Measurements from ENCODE around the gene KASH5. TPM values are rescaled to one million over a fixed set of nuclear protein-coding genes. Genes with fewer than 3 reads are reported as not detected.

The KASH5 gene
- total RNA-seq, 1 experiment from 2014 or later, result not detected

DNA sequence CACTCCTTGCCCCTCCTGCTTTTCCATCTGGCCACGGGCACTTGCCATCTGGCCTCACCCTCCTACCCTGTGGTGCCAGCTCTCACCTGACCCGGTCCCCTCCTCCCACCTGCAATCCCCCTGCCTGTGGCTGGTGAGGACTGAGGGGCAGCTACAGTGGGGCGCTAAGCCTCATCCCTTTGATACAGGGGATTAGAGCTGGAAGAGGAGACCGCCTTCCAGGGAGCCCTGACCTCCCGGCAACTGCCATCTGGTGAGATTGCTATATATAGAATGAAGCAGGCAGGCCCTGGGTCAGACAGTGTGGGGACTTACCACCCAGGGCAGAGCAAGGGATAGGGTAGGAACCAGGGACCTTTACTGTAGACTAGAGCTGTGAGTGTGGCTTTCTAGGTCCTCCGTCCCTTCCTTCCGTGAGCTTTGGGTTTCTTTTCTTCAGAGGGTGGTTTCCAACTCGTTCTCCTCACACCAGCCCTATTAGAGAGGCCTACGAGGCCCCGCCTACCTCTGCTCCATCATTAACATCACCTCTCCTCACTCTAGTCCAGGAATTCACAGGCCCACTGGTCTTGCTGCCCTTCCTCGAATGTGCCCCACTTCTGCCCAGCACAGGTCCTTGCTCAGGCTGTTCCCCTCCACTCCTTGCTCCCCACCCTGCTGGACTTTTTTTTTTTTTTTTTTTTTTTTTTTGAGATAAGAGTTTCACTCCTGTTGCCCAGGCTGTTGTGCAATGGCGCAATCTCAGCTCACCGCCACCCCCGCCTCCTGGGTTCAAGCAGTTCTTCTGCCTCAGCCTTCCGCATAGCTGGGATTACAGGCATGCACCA lies 7.7 kb downstream of the KASH5 start:
- BruUV-seq (replicated peaks), result no TSS peak
- Mint-ChIP-seq H3K27me3 (ENCODE audit: unreplicated experiment) (peaks cover 78% of the 10 kb centered on the region), H3K9me3 (ENCODE audit: low read depth, unreplicated experiment) (no peaks in the 10 kb centered on the region), H3K4me1 (ENCODE audit: low read depth, unreplicated experiment) (peaks cover 9% of the 10 kb centered on the region), H3K27ac (ENCODE audit: unreplicated experiment) (no peak overlapping the region), H3K36me3 (ENCODE audit: insufficient read depth, unreplicated experiment) (no peaks in the 10 kb centered on the region), H3K4me3 (ENCODE audit: low read depth, unreplicated experiment) (no peak overlapping the region)
- intact Hi-C loops (cut with micrococcal nuclease; ENCODE audit: unreplicated experiment), result no loop called here
- DNase-seq, result no peak
- TF ChIP-seq, protein P1, sequence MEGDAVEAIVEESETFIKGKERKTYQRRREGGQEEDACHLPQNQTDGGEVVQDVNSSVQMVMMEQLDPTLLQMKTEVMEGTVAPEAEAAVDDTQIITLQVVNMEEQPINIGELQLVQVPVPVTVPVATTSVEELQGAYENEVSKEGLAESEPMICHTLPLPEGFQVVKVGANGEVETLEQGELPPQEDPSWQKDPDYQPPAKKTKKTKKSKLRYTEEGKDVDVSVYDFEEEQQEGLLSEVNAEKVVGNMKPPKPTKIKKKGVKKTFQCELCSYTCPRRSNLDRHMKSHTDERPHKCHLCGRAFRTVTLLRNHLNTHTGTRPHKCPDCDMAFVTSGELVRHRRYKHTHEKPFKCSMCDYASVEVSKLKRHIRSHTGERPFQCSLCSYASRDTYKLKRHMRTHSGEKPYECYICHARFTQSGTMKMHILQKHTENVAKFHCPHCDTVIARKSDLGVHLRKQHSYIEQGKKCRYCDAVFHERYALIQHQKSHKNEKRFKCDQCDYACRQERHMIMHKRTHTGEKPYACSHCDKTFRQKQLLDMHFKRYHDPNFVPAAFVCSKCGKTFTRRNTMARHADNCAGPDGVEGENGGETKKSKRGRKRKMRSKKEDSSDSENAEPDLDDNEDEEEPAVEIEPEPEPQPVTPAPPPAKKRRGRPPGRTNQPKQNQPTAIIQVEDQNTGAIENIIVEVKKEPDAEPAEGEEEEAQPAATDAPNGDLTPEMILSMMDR (IDR thresholded peaks at IDR 0.05; ENCODE audit: unreplicated experiment), result no peak
- CTCF ChIA-PET, result interaction anchor here (0.6 to 0.7 kb wide), 2 partner anchors 150 to 321 kb away, joined by 3 read pairs; no protein-coding TSS in a partner anchor

DNA sequence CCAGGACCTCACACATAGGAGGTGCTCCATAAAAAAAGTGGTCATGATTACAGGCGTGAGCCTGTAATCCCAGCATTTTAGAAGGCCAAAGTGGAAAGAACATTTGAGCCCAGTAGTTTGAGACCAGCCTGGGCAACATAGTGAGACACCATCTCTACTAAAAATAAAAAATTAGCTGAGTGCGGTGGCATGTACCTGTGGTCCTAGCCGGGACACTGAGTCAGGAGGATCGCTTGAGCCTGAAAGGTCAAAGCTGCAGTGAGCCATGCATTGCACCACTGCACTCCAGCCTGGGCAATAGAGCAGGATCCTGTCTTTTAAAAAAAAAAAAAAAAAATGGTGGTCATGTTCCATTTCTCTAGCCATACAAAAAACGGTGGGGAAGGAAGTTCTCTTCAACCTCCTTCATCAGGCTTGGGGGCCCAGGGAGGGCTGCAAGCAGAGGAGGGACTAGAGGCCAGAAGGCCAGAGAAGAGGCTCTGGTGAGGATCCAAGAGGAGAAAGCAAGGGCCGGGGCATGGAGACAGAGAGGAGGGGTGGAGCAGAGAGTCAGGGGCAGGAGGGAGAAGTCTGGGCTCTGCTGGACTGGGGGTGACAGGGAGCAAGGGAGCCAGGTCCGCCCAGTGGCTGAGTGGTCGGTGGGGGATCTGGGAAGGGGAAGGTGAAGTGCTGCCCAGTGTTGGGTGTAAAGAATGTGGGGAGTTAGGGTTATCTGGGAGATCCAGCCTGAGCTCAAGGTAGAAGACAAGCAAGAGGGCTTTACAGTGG lies 8.9 kb downstream of the KASH5 start:
- TF ChIP-seq, protein P1 (IDR thresholded peaks at IDR 0.05; ENCODE audit: unreplicated experiment), result no peak
- intact Hi-C loops (cut with micrococcal nuclease; ENCODE audit: unreplicated experiment), result no loop called here
- Mint-ChIP-seq H3K27ac (ENCODE audit: unreplicated experiment) (no peak overlapping the region), H3K9me3 (ENCODE audit: low read depth, unreplicated experiment) (no peaks in the 10 kb centered on the region), H3K4me1 (ENCODE audit: low read depth, unreplicated experiment) (peaks cover 5% of the 10 kb centered on the region), H3K27me3 (ENCODE audit: unreplicated experiment) (peaks cover 66% of the 10 kb centered on the region), H3K4me3 (ENCODE audit: low read depth, unreplicated experiment) (no peak overlapping the region), H3K36me3 (ENCODE audit: insufficient read depth, unreplicated experiment) (no peaks in the 10 kb centered on the region)
- DNase-seq, result no peak
- CTCF ChIA-PET, result interaction anchor here (0.5 to 1.2 kb wide), 2 partner anchors 9 to 44 kb away, joined by 3 read pairs; no protein-coding TSS in a partner anchor
- BruUV-seq (replicated peaks), result no TSS peak

DNA sequence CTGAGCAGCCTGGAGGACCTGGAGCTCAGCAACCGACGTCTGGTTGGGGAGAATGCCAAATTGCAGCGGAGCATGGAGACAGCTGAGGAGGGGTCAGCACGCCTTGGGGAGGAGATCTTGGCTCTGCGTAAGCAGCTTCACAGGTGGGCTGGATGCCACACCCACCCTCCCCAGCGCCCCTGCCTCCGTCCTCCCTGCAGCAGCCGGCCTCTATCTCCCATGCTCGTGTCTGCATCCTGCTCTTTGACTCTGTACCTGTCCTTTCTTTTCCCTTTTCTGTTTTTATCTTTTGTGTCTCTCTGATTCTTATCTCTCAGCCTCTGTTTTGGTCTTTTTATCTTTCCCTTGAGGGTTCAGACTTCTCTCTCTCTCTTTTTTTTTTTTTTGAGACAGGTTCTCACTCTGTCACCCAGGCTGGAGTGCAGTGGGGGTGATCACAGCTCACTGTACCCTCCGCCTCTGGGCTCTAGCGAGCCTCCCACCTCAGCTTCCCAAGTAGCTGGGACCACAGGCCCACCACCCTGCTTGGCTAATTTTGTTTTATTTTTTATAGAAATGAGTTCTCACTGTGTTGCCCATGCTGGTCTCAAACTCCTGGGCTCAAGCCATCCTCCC lies 10.1 kb downstream of the KASH5 start:
- BruUV-seq (replicated peaks), result no TSS peak
- H3K4me1 Mint-ChIP-seq (ENCODE audit: low read depth, unreplicated experiment), result no peaks in the 10 kb centered on the region
- no peak overlapping the region for H3K27ac Mint-ChIP-seq (ENCODE audit: unreplicated experiment)
- no peak overlapping the region for H3K4me3 Mint-ChIP-seq (ENCODE audit: low read depth, unreplicated experiment)
- H3K36me3 Mint-ChIP-seq (ENCODE audit: insufficient read depth, unreplicated experiment), result no peaks in the 10 kb centered on the region
- peaks cover 56% of the 10 kb centered on the region for H3K27me3 Mint-ChIP-seq (ENCODE audit: unreplicated experiment)
- CTCF ChIA-PET, result interaction anchor here (0.7 to 1.2 kb wide), 2 partner anchors 8 to 41 kb away, joined by 3 to 12 read pairs; no protein-coding TSS in a partner anchor
- no peak for DNase-seq
- H3K9me3 Mint-ChIP-seq (ENCODE audit: low read depth, unreplicated experiment), result no peaks in the 10 kb centered on the region
- intact Hi-C loops (cut with micrococcal nuclease; ENCODE audit: unreplicated experiment), result no loop called here
- TF ChIP-seq, protein P1 (IDR thresholded peaks at IDR 0.05; ENCODE audit: unreplicated experiment), result no peak

- intact Hi-C loops (cut with micrococcal nuclease; ENCODE audit: unreplicated experiment), result no loop called here
- Mint-ChIP-seq H3K4me3 (ENCODE audit: low read depth, unreplicated experiment) (no peak overlapping the region), H3K27me3 (ENCODE audit: unreplicated experiment) (peaks cover 61% of the 10 kb centered on the region), H3K4me1 (ENCODE audit: low read depth, unreplicated experiment) (no peaks in the 10 kb centered on the region), H3K36me3 (ENCODE audit: insufficient read depth, unreplicated experiment) (no peaks in the 10 kb centered on the region), H3K9me3 (ENCODE audit: low read depth, unreplicated experiment) (no peaks in the 10 kb centered on the region), H3K27ac (ENCODE audit: unreplicated experiment) (no peak overlapping the region)
- no peak for DNase-seq
- CTCF ChIA-PET, result no interaction called here
- BruUV-seq (replicated peaks), result no TSS peak
- TF ChIP-seq, protein P1 (IDR thresholded peaks at IDR 0.05; ENCODE audit: unreplicated experiment), result no peak
Observed at GRCh38 chr19:49398931-49399330, 10.9 kb downstream of the KASH5 start.
